Stimulated activated naive CD4-positive, alpha-beta T cell treated with Interleukin-2 at 50 U/mL for 16 hours (primary cell): ENCODE data around the gene TBCD.
A peak's percentile ranks its signal among the peaks of the same experiment; 100 is the strongest.

Experiments
- DNase-seq: peaks from one replicate; lab custom pipeline; 2025; lab: John Stamatoyannopoulos, UW

Gene TBCD

DNA sequence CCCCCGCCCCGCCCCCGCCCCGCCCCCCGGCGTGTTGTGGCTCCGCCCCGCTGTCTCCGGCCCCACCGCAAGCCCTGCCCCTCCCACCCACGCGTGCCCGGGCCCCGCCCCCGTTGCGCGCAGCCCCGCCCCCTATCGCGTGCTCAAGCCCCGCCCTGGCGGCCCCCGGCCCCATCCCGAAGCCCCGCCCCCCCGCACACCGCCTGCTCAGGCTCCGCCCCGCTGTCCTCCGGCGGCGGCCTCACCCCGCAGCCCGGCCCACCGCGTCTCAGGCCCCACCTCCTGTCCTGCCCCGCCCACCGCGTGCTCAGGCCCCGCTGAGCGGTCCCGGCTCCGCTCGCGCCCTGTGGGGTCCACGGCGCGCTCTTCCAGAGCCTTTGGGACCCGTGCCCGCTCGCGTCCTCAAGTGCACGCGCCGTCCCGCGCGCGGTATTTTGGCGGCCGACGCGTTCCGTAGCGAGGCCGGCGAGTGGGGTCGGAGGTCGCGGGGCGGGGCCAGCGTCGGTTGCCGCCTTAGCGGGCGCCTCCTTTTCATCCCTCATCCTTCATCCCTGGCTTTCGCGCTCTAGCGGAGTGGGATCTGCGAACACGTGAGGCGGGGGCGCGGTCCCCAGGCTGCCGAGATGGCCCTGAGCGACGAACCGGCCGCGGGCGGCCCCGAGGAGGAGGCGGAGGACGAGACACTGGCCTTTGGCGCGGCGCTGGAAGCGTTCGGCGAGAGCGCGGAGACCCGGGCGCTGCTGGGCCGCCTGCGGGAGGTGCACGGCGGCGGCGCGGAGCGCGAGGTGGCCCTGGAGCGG is at the start of gene TBCD:
Gene TBCD, plus strand, starts transcription at position 495 of the 800 bp plus-strand sequence. Its CDS starts 129 bp downstream, at position 624.
- DNase-seq = peak; percentile 89

GRCh38 chr17:82702231-82702927 is 49.5 kb upstream of the TBCD start:
- DNase-seq = no peak

DNA sequence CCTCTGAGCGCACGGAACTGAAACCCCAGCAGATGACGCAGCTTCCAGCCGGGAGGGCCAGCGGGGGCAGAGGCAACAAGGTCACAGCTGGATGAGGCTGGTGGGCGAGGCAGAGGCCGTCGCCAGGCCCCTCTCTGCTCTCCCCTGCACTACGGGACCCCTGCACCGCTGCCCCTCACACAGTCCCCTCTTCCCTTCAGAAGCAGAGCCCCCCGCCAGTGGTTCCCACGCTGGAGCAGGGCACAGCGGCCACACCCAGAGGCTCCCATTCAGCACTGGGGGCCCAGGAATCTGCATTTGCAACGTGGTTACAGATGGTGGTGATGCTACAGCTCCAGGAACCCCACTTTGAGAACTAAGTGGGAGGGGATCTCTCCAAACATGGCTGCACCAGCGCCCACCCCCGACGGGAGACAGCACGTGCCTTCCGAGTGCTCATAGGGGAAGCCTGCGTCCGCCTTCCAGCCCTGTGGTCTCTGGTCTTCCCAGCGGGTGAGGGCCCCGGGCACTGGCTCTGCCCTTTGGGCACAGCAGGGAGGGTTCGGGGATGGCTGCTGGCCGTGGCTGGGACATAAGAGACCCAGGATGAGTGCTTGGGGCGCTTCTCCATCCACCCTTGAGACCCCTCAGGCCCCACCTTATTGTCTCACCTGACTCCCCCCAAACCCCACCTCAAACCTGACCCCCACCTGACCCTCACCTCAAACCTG is 48.7 kb upstream of the TBCD start:
- DNase-seq = no peak

DNA sequence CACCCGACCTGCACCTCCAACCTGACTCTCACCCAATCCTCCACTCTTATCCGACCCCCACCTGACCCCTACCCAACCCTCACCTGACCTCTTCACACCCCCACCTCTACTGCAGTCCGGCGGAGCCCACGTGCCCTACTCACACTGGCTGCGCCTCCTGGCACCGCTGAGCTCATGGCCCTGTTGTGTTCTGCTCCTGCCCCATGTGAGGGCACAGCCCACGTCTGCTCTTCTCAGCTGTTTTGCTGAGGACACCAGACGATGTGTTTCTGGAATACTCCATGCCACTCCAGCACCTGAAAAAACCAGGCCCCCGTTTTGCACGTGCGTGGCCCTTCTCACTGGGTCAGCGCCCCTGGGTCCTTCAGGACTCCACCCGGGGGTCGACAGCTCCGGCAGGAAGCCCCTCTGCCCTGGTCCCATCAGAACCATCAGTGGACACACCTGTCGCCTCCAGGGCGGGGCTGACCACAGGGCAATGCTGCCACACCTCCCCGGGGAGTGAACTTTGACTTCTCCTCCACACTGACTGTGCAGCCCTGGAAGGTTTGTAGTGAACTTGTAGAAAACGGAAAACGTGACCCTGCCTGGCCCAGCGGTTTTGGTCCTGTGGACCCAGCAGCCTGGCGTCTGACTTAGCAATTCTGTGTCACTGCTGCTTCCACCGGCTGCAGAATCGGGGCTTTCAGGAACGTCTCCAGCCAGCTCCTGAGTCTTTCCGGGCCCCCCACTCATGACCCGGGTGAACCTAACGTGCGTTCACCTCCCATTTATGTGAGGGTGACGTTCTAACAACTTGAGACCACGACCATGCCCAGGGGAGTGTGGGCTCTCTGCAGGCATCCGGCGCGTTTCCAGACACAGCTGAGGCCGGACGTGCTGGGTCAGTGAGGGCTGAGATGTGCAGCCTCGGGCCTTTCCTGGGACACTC is 47.7 kb upstream of the TBCD start:
- DNase-seq = no peak

GRCh38 chr17:82704886-82705285 is 47.0 kb upstream of the TBCD start:
- no peak for DNase-seq

DNA sequence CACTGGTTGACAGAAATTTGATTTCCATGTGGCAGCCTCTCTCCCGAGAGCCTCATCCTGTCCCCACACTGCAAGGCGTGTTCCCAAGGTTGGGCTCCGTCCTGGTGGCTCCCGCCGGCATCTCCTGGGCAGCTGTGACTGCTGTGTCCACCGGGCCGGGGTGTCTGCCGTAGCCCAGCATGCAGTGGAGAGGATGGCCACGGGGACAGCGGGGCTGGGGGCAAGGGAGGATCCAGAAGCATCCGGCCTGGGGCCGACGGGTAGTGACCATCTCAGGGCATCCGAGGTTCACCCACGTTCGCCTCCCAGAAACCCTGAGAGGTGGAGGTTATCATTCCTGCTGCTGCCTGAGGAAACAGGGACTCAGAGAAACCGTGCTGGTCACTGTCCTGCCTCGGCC is 46.1 kb upstream of the TBCD start:
- DNase-seq = no peak

DNA sequence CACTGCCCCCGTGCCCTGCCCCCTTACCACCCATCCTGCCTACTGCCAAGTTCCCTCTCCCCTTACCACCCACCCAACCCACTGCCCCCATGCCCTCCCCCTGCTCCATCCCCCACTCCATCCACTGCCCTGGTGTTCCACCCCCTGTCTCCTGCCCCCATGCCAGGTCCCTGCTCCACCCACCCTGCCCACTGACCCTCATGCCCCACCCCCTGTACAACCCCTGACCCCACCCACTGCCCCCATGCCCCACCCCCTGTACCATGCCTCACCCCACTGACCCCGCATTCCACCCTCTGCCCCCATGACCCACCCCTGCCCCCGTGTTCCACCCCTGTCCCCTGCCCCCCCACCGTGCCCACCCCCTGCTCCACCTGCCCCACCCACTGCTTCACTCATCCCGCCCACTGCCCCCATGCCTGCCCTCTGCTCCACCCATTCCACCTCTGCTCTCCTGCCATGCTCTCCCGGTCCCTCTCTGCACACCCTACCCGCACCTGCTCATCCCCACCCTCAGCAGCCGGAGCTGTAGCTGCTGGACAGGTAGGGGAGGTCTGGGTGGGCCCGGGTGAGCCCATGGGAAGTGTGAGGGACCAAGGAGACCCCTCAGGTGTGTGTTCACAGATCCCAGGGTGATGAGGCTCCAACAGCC is 42.7 kb upstream of the TBCD start:
- DNase-seq = no peak

DNA sequence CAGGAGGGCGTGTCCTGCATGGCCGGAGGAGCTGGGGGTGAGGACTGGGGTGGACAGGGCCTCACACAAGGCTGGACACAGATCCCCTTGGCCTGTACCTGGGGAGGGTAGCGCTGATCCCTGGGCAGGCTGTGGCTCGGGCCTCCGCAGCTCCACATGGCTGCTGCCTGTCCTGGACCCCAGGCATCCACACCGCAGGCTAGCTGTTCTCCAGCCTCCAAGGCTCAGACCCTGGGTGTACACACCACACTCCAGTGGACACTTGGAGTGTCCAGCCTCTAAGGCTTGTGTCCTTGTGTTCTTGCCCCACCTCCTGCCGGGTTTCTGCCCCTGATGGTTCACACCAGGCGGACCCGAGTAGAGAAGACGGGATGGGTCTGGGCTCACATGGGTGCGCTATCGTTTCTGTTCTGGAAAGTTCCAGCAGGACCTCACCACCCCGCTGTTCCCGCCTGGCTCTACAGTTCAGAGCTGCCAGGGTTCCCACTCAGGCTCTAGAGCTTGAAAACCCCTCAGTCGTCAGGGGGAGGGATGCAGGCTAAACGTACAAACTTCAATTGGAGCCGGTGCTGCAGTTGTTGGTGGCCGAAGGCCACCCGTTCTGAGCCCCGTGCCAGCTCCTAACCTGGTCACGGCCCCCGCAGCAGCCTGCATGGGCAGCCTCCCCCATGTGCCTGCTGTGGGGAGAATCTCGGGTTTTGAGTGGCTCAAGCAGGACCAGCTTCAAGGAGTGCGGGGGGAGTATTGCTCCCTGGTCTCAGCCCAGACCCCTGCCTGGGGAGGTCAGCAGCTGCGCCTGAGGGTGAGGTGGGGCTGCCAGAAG is 42.0 kb upstream of the TBCD start:
- no peak for DNase-seq

- DNase-seq = no peak
Observed at GRCh38 chr17:82710499-82711232, 41.2 kb upstream of the TBCD start.

DNA sequence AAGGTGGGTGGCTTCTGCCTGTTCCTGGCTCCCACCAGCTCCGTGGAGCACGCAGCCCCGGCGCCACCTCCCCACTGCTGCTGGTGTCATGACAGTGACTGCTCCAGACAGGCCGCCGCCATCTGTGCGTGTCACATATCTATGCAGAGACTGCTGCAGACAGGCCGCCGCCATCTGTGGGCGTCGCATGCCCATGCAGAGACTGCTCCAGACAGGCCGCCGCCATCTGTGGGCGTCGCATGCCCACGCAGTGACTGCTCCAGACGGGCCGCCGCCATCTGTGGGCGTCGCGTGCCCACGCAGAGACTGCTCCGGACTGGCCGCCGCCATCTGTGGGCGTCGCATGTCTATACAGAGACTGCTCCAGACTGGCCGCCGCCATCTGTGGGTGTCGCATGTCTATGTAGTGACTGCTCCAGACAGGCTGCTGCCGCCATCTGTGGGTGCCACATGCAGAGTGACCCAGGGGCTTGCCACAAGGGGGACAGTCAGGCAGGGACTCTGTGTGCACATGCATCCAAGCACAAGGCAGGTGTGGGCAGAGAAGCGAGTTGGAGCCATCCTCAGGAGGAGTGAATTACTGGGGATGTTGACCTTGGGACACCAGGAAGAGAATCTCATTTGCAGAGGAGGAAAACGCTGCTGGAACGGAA is 38.7 kb upstream of the TBCD start:
- no peak for DNase-seq

DNA sequence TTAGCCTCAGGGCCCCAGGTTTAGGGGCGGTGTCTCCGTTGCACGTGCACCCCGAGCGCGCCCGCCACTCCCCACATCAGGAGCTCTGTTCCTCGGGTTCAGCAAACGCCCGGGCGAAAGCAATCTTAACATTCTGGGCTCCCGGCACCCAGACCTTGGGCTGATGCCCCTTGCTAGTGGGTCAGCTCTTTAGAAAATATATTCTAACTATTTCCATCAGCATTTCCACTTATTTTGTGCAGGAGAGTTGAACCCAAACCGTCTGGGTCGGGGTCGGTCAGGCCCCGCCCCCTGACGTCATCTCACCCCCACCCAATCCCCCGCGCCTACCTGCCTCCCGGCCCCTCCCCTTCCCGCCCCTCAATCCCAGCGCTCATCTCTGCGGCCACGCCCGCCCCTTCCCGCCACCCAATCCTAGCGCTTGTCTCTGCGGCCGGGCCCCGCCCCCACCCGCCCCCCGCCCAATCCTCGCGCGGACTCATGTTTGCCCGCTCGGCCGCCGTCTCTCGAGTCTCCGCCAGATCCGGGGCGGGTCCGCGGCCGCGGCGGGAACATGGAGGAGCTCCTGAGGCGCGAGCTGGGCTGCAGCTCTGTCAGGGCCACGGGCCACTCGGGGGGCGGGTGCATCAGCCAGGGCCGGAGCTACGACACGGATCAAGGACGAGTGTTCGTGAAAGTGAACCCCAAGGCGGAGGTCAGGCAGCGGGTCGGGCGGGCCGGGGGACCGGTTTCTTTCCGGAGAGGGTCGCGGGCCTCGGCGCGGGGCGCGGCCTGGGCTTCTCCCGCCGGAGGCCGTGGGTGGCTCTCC is 35.5 kb upstream of the TBCD start, which contains the start of gene FN3KRP:
Gene FN3KRP, plus strand, starts transcription at position 504 of the 808 bp plus-strand sequence. Its CDS starts 50 bp downstream, at position 554.
- DNase-seq = peak; percentile 89

- no peak for DNase-seq
Observed at GRCh38 chr17:82718986-82719685, 32.7 kb upstream of the TBCD start.

DNA sequence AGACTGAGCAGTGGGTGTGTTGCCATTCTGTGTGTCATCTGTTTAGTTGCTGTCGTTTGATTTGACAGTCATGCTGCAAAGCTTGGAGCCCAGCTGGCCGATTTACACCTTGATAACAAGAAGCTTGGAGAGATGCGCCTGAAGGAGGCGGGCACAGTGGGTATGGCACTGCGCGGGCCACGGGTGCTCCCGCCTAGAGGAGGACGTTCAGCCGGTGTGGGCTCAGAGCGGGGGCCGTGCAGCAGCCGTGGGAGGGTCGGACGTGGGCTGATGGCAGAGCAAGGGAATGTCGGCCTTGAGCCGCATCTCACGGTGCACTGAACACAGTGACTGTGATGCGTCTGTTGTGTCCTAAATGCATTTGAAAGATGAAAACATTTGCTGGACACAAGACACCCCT is 31.7 kb upstream of the TBCD start:
- no peak for DNase-seq

DNA sequence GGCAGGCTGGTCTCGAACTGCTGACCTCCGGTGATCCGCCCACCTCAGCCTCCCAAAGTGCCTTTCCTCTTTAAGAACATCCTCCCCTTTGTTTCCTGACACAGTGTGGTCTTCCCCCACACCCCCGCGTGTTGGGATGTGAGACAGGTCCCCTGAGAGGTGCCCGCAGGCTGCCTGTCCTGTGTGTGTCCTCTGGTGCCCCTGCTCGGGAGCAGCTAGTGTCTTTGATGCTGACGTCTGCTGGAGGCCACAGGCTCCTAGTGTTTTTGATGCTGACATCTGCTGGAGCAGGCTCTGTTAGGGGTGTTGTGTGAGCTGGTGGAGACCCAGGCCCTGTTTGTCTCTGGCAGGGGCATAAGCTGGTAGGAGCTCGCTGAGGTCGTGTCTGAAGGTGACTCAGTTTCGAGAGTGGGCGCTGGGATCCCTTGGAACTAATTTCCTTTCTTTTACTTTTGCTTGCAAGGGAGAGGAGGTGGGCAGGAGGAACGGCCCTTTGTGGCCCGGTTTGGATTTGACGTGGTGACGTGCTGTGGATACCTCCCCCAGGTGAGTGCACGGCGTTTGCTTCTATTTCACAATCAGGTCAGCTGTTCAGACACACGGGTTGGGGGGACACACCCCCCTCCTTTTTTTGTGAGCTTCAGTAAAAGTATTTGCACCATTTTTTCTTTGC is 29.4 kb upstream of the TBCD start:
- DNase-seq = no peak

- DNase-seq = no peak
Observed at GRCh38 chr17:82723169-82723807, 28.6 kb upstream of the TBCD start.

DNA sequence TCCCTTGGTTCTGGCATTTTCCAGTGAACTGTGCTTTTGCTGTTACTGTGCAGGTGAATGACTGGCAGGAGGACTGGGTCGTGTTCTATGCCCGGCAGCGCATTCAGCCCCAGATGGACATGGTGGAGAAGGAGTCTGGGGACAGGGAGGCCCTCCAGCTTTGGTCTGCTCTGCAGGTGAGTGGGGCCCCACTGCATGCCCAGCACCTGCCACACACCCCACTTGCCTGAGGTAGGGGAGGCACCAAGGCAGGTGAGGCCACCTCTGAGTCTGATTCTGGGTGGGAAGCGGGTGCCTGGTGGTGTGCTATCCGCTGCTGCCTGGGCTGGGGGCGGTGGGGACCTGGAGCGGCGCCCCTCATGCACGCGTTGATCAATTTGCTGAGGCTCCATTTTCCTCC is 25.4 kb upstream of the TBCD start:
- no peak for DNase-seq
